ENCODE data around the gene GSTT2.
A peak's percentile ranks its signal among the peaks of the same experiment; 100 is the strongest.
"Not testable (repeated sequence)": the region's sequence is repeated elsewhere in the genome, so short reads cannot be mapped to it uniquely, and the experiment has no call there.

The GSTT2 gene

DNA sequence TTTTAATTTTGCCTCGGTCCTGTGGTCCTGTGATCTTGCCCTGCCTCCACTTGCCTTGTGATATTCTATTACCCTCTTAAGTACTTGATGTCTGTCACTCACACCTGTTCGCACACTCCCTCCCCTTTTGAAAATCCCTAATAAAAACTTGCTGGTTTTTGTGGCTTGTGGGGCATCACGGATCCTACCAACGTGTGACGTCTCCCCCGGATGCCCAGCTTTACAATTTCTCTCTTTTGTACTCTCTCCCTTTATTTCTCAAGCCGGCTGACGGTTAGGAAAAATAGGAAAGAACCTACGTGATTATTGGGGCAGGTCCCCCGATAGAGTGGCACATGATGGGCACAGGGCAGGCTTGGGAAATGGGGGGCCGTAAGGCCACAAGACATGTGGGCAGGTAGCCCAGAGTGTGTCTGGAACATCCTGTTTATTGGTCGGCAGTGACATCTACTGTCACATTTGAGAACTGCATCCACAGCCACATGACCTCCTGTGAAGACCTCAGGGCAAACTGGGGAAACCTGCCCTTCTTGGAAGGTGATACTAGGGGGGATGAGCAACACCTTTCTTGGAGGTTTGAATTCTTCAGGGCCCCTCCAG lies 23.5 kb upstream of the GSTT2 start:
- not testable (repeated sequence) for H3K36me3 ChIP-seq

DNA sequence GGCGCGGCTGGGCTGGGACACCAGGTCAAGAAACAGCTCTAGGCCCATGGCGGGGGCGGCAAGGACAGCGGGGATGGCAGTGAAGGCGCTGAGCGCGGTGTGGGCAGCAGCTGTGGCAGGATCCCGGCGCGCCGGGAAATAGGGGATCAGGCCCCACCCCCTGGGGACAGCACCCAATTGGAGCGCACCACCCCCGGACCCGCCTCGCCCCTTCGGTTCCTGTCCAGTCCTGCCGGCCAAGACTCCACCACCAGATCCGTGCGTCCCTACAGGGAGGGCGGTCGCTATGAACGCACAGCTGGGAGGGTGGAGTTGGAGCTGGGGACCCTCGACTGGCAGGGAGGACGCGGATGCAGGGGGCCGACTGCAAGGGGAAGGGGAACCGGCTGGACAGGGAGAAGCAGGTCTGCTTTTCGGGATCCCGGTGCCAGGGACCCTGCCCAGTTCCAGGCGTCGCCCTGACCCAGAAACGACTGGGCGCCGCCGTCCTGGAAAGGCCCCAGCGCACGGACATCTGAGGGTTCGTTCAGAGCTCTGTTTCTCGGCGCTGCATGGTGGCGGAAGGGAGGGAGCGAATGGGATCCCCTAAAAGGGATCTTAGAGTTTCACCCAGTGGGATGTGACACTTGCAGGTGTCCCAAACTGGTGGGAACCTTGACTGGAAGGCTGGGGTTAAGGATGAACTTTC lies 18.7 kb upstream of the GSTT2 start, which contains the start of gene GSTT2B:
Gene GSTT2B, minus strand, starts transcription at position 112 of the 688 bp plus-strand sequence. Its CDS starts 64 bp downstream, at position 48.
- H3K27me3 ChIP-seq; intact Hi-C loops (cut with DNase I; ENCODE audit: low total_unique reads); H3K4me1 ChIP-seq; H3K9me3 ChIP-seq; DNase-seq; H3K36me3 ChIP-seq; H3K27ac ChIP-seq: not testable (repeated sequence)
- peak within 1 kb of the TSS in 1 of 2 donors; percentile 40 for H3K4me3 ChIP-seq

More for the DNA sequence above, 23.5 kb upstream of the GSTT2 start:
- H3K4me1 ChIP-seq; intact Hi-C loops (cut with DNase I; ENCODE audit: low total_unique reads); H3K9me3 ChIP-seq; H3K27me3 ChIP-seq; H3K27ac ChIP-seq; H3K4me3 ChIP-seq: not testable (repeated sequence)
- peak; percentile 85 to 88 for DNase-seq
- TF ChIP-seq, protein P1, sequence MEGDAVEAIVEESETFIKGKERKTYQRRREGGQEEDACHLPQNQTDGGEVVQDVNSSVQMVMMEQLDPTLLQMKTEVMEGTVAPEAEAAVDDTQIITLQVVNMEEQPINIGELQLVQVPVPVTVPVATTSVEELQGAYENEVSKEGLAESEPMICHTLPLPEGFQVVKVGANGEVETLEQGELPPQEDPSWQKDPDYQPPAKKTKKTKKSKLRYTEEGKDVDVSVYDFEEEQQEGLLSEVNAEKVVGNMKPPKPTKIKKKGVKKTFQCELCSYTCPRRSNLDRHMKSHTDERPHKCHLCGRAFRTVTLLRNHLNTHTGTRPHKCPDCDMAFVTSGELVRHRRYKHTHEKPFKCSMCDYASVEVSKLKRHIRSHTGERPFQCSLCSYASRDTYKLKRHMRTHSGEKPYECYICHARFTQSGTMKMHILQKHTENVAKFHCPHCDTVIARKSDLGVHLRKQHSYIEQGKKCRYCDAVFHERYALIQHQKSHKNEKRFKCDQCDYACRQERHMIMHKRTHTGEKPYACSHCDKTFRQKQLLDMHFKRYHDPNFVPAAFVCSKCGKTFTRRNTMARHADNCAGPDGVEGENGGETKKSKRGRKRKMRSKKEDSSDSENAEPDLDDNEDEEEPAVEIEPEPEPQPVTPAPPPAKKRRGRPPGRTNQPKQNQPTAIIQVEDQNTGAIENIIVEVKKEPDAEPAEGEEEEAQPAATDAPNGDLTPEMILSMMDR (IDR thresholded peaks at IDR 0.05), result peak; percentile 84 to 91

DNA sequence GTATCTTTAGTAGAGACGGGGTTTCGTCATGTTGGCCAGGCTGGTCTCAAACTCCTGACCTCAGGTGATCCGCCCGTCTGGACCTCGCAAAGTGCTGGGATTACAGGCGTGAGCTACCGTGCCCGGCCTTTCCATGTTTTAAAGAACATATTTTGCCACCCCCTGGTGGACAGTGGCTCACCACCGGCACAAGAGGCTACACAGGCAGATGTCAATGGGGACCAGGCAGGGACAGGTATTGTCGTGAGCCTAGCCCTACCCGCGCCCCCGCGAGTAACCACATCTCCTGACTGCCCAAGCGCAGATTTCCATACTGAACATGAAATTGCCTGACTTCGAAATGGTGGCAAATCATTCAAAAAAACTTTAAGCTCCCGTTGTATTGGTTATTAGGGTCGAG lies 13.8 kb upstream of the GSTT2 start:
- not testable (repeated sequence) for H3K9me3 ChIP-seq, H3K4me1 ChIP-seq

DNA sequence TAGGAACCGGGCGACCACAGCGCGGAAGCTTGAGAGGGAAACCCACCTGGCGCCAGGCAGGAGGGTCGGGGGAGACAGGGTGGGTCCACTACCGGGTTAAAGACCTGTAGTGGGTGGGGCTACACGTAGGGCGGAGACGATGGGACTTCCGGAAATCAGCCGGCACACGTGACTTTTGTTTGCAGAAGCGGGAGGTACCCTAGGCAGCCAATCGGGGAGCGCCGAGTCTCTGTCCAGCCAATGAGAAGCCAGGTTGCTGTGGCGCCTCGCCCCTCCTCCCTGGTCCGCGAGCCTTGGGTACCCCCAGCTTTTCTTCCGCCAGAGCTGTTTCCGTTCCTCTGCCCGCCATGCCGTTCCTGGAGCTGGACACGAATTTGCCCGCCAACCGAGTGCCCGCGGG lies 13.4 kb upstream of the GSTT2 start, which contains the start of gene DDTL:
Gene DDTL, plus strand, starts transcription at position 321 of the 400 bp plus-strand sequence. Its CDS starts 27 bp downstream, at position 348.
- intact Hi-C loops (cut with DNase I; ENCODE audit: low total_unique reads); H3K4me1 ChIP-seq; H3K27me3 ChIP-seq; DNase-seq; H3K27ac ChIP-seq; H3K9me3 ChIP-seq; H3K4me3 ChIP-seq: not testable (repeated sequence)
- H3K36me3 ChIP-seq, result peaks cover 9 to 26% (median 24%) of the 10 kb centered on the region in 3 donors

More for the DNA sequence above, 13.8 kb upstream of the GSTT2 start:
- intact Hi-C loops (cut with DNase I; ENCODE audit: low total_unique reads); H3K4me3 ChIP-seq; H3K27me3 ChIP-seq; DNase-seq; H3K27ac ChIP-seq: not testable (repeated sequence)
- peaks cover 8 to 21% (median 20%) of the 10 kb centered on the region in 3 donors for H3K36me3 ChIP-seq

DNA sequence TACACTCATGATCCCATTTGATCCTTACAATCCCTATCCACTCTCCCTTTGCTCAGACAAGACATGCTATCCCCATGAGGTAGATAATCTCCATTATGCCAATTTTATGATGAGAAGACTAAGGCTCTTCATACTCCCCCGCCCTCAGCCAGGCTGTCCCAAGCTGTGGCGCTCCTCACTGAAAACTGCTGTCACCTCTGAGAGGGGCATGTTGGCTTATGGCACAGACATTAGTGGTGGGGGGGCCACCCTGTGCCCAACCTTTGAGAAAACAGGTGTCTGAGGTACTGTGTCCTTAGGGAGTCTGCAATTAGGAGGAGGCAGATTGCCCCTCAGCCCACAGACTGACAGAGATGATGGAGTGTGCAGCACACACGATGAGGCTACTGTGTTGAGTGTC lies 10.9 kb upstream of the GSTT2 start:
- H3K36me3 ChIP-seq, result peaks cover 13 to 30% (median 29%) of the 10 kb centered on the region in 3 donors
- H3K9me3 ChIP-seq, result no peaks in the 10 kb centered on the region
- peaks cover 0 to 8% (median 0%) of the 10 kb centered on the region in 4 donors for H3K4me1 ChIP-seq
- intact Hi-C loops (cut with DNase I; ENCODE audit: low total_unique reads), result no loop called here
- no peak overlapping the region for H3K4me3 ChIP-seq
- DNase-seq, result no peak
- H3K27me3 ChIP-seq, result no peaks in the 10 kb centered on the region
- TF ChIP-seq, protein P1 (IDR thresholded peaks at IDR 0.05), result no peak
- H3K27ac ChIP-seq, result no peak overlapping the region

DNA sequence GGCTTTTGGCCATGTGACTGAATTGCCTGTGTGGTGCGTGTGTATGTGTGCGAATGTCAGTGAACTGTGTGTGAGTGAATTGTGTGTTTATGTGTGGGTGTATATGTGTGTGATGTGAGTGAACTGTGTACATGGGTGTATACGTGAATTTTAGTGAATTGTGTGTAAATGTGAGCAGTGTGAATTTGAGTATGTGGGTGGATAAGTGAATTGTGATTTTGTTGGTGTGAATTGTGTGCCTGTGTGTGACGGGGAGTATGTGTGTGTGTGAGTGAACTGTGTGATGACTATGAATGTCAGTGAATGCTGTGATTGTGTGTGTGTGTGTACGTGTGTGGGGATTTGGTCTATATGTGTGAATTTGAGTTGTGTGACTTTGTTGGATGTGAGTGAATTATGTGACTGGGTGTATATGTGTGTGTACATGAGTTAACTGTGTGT lies 9.7 kb upstream of the GSTT2 start:
- peaks cover 13 to 30% (median 29%) of the 10 kb centered on the region in 3 donors for H3K36me3 ChIP-seq
- no peaks in the 10 kb centered on the region for H3K27me3 ChIP-seq
- H3K9me3 ChIP-seq, result no peaks in the 10 kb centered on the region
- H3K4me1 ChIP-seq, result peaks cover 0 to 8% (median 0%) of the 10 kb centered on the region in 4 donors
- TF ChIP-seq, protein P1 (IDR thresholded peaks at IDR 0.05), result no peak
- intact Hi-C loops (cut with DNase I; ENCODE audit: low total_unique reads), result loop anchor here (5.0 kb wide), 1 partner anchor 43 kb away; no protein-coding TSS in a partner anchor
- no peak for DNase-seq
- no peak overlapping the region for H3K4me3 ChIP-seq
- no peak overlapping the region for H3K27ac ChIP-seq
